HG03571 (cell line): Measurements from ENCODE around the gene LEAP2.

Experiments used
- ATAC-seq: cut with Tn5 transposase; IDR thresholded peaks from one replicate; pipeline ENCODE4 v1.9.1; 2021; ENCODE audit not compliant: unreplicated experiment

The LEAP2 gene, protein sequence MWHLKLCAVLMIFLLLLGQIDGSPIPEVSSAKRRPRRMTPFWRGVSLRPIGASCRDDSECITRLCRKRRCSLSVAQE

GRCh38 chr5:132873119-132873929, at the start of gene LEAP2:
Gene LEAP2 (plus strand): TSS chr5:132873668. CDS start chr5:132873695, 27 bp downstream.
- no peak for ATAC-seq

GRCh38 chr5:132824426-132824825, 49.0 kb upstream of the LEAP2 start:
- no peak for ATAC-seq

GRCh38 chr5:132825033-132825833, 48.2 kb upstream of the LEAP2 start:
- ATAC-seq, result no peak

DNA sequence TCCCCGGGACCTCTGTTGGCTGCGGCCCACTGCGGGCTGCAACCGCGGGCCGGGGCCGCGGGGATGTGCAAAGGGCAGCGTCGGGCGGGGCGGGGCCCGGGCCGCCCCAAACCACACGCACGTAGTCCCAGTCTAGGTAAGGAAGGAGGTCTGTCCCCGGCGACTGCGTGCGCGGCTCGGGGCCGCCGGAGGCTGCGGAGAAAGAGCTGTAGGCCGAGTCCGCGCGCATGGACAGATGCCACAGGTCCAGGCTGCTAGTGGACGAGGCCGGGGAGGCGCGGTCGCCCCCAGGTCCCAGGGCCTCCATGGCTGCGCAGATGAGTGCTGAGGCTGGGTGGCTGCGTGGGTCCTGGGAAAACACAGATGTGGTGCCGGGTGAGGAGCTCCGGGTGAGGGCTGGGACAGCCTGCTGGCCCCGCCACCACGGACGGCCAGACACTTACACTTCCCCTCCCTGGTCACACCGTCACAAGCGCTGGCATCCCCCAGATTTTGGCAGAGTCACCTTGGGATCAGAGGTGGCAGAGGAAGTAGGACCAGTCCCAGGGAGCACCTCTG, 47.6 kb upstream of the LEAP2 start:
- no peak for ATAC-seq

DNA sequence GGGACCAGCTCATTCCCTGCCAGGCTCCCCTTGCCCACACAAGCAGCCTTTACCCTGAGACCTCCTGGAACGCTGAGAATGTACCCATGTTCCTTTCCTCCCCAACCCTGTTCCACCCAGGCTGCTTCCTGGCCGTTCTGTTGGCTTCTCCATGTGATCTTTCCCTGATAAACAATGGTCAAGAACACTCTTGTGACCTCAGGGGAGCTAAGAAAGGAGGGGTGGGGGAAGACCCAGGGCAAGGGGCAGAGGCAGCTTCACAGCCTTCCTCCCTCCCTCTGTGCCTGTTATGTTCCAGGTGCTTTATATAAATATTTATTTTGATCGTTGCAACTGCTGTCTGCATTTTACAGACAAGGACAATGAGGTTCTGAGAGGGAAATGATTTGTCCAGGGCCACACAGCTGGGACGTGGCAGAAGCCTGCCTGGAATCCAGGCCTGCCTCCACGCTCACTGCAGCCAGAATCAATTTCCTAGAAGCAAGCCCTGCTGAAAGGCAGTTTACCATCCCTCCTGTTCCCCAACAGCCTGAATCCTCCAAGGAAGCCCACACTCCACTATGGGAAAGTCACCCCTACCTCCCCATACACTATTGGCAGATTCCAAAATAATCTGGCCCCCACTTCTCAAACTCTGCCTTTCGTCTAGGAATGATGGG, 46.9 kb upstream of the LEAP2 start:
- ATAC-seq, result no peak

GRCh38 chr5:132827943-132828673, 45.4 kb upstream of the LEAP2 start:
- ATAC-seq, result no peak

GRCh38 chr5:132828846-132829494, 44.5 kb upstream of the LEAP2 start:
- no peak for ATAC-seq

- peak; percentile 71 for ATAC-seq
Observed at GRCh38 chr5:132829742-132830435, 43.6 kb upstream of the LEAP2 start.

GRCh38 chr5:132830436-132831094, 42.9 kb upstream of the LEAP2 start, which contains the start of gene SHROOM1:
Gene SHROOM1 (minus strand): TSS chr5:132830647. CDS start chr5:132826140, 4,507 bp downstream.
- ATAC-seq, result peak; percentile 66

DNA sequence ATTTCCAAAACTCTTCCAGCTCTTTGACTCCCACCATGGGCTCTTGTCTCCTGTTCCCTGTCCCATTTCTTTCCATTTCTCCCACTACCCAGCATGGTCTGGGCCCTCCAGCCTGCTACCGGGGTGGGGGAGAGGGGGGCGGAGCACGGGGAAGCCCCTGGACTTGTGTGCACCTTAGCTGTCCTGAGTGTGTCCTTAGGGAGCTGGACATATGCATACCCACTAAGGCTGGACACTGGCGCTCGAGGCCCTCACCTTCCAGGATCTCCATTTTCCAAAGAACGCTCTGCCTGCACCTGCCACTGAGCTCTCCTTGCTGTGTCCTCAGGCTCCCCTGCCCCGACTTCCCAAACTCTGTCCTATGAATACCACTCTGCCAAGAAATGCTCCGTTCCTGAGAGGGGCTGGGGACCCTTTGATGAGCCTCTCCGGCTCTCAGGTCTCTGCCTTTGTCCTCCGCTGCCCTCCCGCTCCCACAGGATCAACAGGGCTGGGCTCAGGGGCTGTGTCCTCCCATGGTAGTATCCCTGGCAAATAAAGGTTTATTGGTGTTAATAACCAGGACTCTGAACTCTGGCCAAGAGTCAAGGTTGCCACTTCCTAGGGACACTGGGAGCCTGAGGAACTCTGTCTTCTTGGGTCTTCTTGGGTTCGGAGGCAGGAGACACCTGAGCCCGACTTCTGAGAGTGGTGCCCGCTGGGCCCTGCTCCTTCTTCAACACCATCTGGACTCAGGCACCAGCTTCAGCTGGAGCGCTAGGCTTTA, 42.2 kb upstream of the LEAP2 start:
- ATAC-seq, result no peak

- no peak for ATAC-seq
Observed at GRCh38 chr5:132832612-132833011, 40.9 kb upstream of the LEAP2 start.

GRCh38 chr5:132834057-132834456, 39.4 kb upstream of the LEAP2 start:
- no peak for ATAC-seq

DNA sequence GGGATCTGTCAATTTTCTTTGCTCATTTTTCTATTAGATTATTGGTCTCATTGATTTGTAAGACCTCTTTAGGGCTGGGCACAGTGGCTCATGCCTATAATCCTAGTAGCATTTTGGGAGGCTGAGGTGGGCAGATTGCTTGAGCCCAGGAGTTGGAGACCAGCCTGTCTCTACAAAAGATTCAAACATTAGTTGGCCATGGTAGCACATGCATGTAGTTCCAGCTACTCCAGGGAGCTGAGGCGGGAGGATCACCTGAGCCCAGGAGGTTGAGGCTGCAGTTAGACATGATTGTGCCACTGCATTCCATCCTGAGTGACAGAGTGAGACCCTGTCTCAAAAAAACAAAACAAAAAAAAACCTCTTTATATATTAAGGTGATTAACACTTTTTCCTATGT, 36.6 kb upstream of the LEAP2 start:
- no peak for ATAC-seq

DNA sequence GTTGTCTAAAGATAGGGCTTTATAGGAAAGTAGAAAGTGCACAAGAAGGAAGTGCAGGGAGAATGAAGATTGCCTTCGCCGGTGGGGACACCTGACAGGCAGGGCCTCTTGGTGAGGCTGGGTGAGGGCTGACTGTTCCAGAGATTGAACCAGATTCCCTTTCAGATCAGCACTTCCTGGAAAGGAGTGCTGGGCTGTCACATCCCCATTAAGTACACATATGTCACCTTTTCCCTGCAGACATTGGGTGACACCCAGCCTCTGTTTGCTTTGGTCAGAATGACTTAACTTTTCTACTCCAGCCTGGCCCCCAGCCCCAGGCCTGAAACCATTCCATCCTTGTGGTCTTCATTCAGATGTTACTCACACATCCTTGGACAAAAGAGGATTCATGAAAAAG, 35.6 kb upstream of the LEAP2 start:
- no peak for ATAC-seq

DNA sequence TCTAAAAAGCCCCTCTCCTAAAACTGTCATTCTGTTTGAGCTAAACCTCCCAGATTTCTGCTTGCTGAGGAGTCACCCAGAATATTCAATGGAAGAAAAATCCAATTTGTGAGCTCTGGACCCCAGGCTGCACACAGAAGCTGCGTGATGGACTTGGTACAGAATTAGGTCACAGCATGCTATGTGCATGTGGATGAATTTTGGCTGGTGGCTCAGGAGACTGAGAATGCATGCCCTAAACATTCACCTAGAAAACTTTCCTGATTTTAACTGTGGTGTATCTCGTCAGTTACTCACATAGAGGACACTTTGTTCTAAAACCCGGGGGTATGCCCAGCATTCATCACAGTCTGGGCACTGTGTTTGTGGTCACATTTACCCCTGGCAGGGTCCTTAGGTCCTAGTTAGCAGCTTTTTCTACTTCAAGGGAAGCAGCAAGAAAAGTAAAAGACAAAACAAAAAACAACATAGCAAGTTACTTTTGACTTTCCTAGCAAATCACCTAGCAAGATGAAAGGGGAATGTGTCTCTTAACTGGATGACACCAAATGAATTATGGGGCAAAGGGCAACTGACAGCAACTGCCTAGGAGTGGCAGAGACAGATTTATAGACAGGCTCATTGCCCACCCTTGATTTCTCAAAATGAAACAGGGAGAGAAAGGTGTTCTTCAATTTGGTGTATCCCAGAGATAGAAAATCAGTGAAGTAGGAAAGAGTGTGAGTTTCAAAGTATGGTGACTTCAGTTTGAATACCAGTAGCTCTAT, 34.8 kb upstream of the LEAP2 start:
- no peak for ATAC-seq

DNA sequence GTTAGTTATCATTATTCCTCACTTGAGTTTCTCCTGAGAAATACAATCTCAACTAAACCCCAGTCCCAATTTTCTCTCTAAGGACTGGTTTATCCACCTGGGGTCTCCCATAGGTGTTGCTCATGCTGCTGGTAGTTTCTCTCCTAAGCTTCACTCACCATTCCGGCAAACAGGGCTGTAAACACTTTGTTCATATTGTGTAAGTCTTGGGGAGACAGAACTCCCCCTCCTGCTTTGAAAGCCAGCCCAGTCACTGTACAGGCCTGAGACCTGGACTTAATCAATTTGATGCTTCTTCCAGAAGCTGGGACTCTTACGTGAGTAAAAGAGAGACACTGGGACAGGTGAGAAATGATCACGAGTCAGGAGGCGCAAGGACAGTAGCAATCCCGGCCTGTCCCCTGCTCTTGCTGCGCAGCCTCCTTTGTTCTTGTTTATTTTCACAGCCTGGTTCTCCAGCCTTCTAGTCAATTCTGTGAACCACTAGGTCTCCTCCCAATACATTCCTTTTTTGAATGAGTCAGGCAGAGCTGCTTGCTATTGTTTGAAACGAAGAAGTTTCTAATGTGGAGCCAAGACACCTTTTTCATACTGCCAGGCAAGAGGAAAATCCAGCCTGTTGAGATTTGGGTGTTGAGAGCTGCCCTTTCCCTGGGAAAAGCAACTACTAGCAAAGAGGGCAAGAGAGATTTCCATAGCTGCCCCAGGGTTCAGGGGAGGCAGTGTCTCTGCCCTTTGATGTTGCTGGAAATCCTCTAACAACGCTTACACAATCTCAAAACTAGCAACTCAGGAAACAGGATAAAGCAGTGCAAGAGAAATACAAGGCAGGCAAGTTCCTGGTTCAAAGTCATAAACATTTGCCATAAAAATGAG, 33.8 kb upstream of the LEAP2 start:
- ATAC-seq, result no peak
